Measurements from ENCODE around the gene GTPBP10. TPM values are rescaled to one million over a fixed set of nuclear protein-coding genes. Genes with fewer than 3 reads are reported as not detected.

Gene GTPBP10
- total and polyA plus RNA-seq, 2 of the 13 experiments (the other 11 are each of a cell fraction or from before 2014, with no cell fraction given), result 13.3 to 38.7 TPM

DNA sequence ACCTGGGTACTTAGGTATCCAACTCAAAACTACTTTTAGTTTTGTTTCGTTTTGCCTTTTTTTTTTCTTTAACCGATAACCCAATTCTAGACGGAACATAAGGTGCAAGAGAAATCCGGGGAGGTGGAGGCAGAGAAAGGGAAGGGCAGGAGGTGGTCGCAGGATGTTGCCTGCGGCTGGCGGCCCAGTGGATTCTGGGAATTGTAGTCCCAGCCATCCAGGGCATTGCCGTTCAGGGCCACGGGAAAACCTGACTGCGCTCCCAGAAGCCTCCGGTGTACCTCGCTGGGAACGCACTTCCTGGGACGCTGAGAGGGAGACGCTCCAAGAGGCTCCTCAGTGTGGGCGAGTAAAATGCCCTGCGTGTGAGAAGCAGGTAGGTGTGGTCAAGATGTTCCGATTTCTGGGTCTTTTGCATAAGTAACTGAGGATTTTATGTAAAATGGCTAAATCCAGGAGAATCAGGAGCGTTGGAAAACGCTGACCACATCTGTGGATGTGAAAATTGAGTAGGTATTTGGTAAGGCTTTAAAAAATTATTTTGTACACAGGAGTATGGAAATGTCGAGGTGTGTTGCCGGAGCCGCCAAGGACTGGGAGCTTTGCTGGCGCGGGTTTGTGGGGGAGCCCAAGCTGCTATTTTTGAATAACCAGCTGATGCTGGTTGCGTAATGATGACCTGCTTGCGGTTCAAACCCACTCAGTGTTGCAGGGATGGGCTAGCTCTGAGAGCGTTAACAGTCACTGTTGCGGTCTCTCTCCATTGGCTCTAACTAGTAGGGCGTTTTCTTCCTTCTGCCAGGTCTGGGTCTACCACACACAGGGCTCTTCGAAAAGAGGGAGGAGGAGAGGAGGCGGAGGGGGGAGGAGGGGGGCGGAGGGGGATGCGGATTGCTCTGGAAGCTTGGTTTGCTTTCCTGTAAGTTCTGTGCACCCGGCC lies 56.9 kb downstream of the GTPBP10 start, which contains the start of gene CLDN12:
Gene CLDN12, plus strand, starts transcription at position 288 of the 940 bp plus-strand sequence. CDS start 9,216 bp downstream, outside the sequence.
- peaks cover 4 to 6% of the 10 kb centered on the region in 2 experiments; a peak in 2 of 5 replicates for H3K36me3 ChIP-seq (replicated peaks in 1 of 2; ENCODE audit: control insufficient read depth in 1 of 2, insufficient read depth in 2 of 2, low read length in 2 of 2)
- ATAC-seq, result peak; percentile 97
- in situ Hi-C loops (cut with HindIII; ENCODE audit: extremely low pct_ligation_motif_present, low pct_unique_long_range_greater_than_20kb), result no loop called here
- peak; percentile 71; the same call in 1 of the 2 replicates for TF ChIP-seq KDM2A (CRISPR knock-in tag; IDR thresholded peaks at IDR 0.05; ENCODE audit: borderline replicate concordance, low read depth)
- peak; percentile 56; the same call in 1 of the 2 replicates for TF ChIP-seq NCOR1 (IDR thresholded peaks at IDR 0.05; ENCODE audit: borderline replicate concordance, low read length)
- TF ChIP-seq MXD4 (CRISPR knock-in tag; IDR thresholded peaks at IDR 0.05), result peak; percentile 73; the same call in 1 of the 2 replicates
- peak; percentile 47; the same call in 1 of the 2 replicates for TF ChIP-seq SOX5 (CRISPR knock-in tag; IDR thresholded peaks at IDR 0.05; ENCODE audit: borderline replicate concordance)
- peak; percentile 18; the same call in 1 of the 2 replicates for TF ChIP-seq ZNF121 (CRISPR knock-in tag; IDR thresholded peaks at IDR 0.05)
- TF ChIP-seq CCDC6 (CRISPR knock-in tag; IDR thresholded peaks at IDR 0.05), result 0 out of 2 replicates have a peak, but pooled peaks have one; percentile 30
- TF ChIP-seq TEF (CRISPR knock-in tag; IDR thresholded peaks at IDR 0.05), result peak; percentile 48
- no peak for TF ChIP-seq SOX6 (IDR thresholded peaks at IDR 0.05)
- TF ChIP-seq SOX6 (CRISPR knock-in tag; IDR thresholded peaks at IDR 0.05), result peak; percentile 62
- peak; percentile 71 for TF ChIP-seq ZNF883 (CRISPR knock-in tag; IDR thresholded peaks at IDR 0.05; ENCODE audit: not compliant biosample characterization)
- peak; percentile 37 for TF ChIP-seq JARID2 (CRISPR knock-in tag; IDR thresholded peaks at IDR 0.05; ENCODE audit: insufficient replicate concordance)
- TF ChIP-seq BCL3 (CRISPR knock-in tag; IDR thresholded peaks at IDR 0.05), result no peak; the same call in 1 of the 2 replicates
- no peak for TF ChIP-seq ZNF713 (CRISPR knock-in tag; IDR thresholded peaks at IDR 0.05)
- TF ChIP-seq SMARCC2 (IDR thresholded peaks at IDR 0.05), result no peak
- TF ChIP-seq NR2F2 (IDR thresholded peaks at IDR 0.05; ENCODE audit: borderline replicate concordance, low read depth), result peak; percentile 9; the same call in 1 of the 2 replicates
- no peak for TF ChIP-seq CREB3 (CRISPR knock-in tag; IDR thresholded peaks at IDR 0.05)
- TF ChIP-seq ELF3 (CRISPR knock-in tag; IDR thresholded peaks at IDR 0.05), result peak; percentile 60
- peak; percentile 48; the same call in 1 of the 2 replicates for TF ChIP-seq PAX8 (CRISPR knock-in tag; IDR thresholded peaks at IDR 0.05; ENCODE audit: borderline replicate concordance)
- TF ChIP-seq IKZF4 (CRISPR knock-in tag; IDR thresholded peaks at IDR 0.05; ENCODE audit: borderline replicate concordance, low read depth, not compliant biosample characterization), result no peak
- TF ChIP-seq EHMT2 (IDR thresholded peaks at IDR 0.05; ENCODE audit: borderline replicate concordance, low read depth, low read length), result no peak
- no peak; the same call in 1 of the 2 replicates for TF ChIP-seq NR2F6 (IDR thresholded peaks at IDR 0.05)
- TF ChIP-seq NR2F6 (CRISPR knock-in tag; IDR thresholded peaks at IDR 0.05), result no peak; the same call in 1 of the 2 replicates

More for the DNA sequence above, 56.9 kb downstream of the GTPBP10 start, which contains the start of gene CLDN12:
- Histone ChIP-seq H3K79me2 (ENCODE audit: insufficient read depth, low read length) (peaks cover 28% of the 10 kb centered on the region), H3K4me2 (ENCODE audit: low read depth, low read length) (peak within 1 kb of the TSS; percentile 85), H3K4me1 (ENCODE audit: insufficient read depth, low read length) (peaks cover 43% of the 10 kb centered on the region), H3K9me3 (ENCODE audit: low read length) (no peaks in the 10 kb centered on the region), H3K9ac (ENCODE audit: insufficient read depth, low read depth, low read length) (peak within 1 kb of the TSS; percentile 79), H3K4me3 (replicated peaks in 1 of 3; ENCODE audit: insufficient read depth in 1 of 3, low read depth in 2 of 3, low read length in 3 of 3) (peak within 1 kb of the TSS; percentile 67 to 78 (median 68)), H3K27ac (ENCODE audit: extremely low read length, insufficient read depth, low read length) (peak within 1 kb of the TSS; percentile 83), H3K27me3 (ENCODE audit: control insufficient read depth in 1 of 2, insufficient read depth in 2 of 2, low read length in 2 of 2) (no peaks in the 10 kb centered on the region; a peak in 1 of 5 replicates), H4K20me1 (ENCODE audit: insufficient read depth, low read length) (no peaks in the 10 kb centered on the region), H2AFZ (ENCODE audit: low read length) (peak within 1 kb of the TSS; percentile 67)
- peak; percentile 99 for FAIRE-seq
- ChIA-PET CTCF (ENCODE audit: low intra/inter-chr PET ratio, low total read pairs) (no interaction called here), POLR2A (interaction anchor here (0.6 to 1.2 kb wide), 6 partner anchors 14 to 230 kb away, joined by 3 to 6 read pairs (median 4); partner anchors contain the start of gene STEAP2)
- TSS peak; percentile 74 for BruUV-seq (replicated peaks)
- intact Hi-C loops (cut with micrococcal nuclease; ENCODE audit: unreplicated experiment), result loop anchor here (1.0 to 10.0 kb wide), 2 partner anchors 57 to 139 kb away; partner anchors contain the start of gene GTPBP10
- WGBS (ENCODE audit: low lambda C conversion rate), result 1% methylated on average over 33 of the region's 35 CpGs
- DNase-seq (ENCODE audit: low spot score), result peak; percentile 88
